Measurements from ENCODE around the gene OAF. TPM values are rescaled to one million over a fixed set of nuclear protein-coding genes. Genes with fewer than 3 reads are reported as not detected.

The OAF gene
- total RNA-seq, 2 experiments from 2014 or later: 3.7 to 4.6 TPM

- Mint-ChIP-seq H3K4me1 (ENCODE audit: low read depth) (peaks cover 9% of the 10 kb centered on the region), H3K9me3 (no peaks in the 10 kb centered on the region), H3K4me3 (no peak overlapping the region), H3K27ac (no peak overlapping the region), H3K36me3 (ENCODE audit: low read depth) (no peaks in the 10 kb centered on the region), H3K27me3 (no peaks in the 10 kb centered on the region)
- POLR2A ChIA-PET: no interaction called here
- peak; percentile 45 for ATAC-seq
- intact Hi-C loops (cut with micrococcal nuclease): no loop called here
- TF ChIP-seq CTCF (IDR thresholded peaks at IDR 0.05): no peak
- DNase-seq: no peak
- CTCF ChIA-PET: interaction anchor here (2.5 to 19.2 kb wide), 4 partner anchors 10 to 75 kb away, joined by 9 to 437 read pairs (median 56); no protein-coding TSS in a partner anchor
These were observed 14.4 kb downstream of the OAF start for GRCh38 chr11:120224972-120225909.

GRCh38 chr11:120226242-120226641, 15.4 kb downstream of the OAF start:
- H3K4me3 Mint-ChIP-seq: no peak overlapping the region
- TF ChIP-seq CTCF (IDR thresholded peaks at IDR 0.05): no peak
- POLR2A ChIA-PET: no interaction called here
- H3K9me3 Mint-ChIP-seq: no peaks in the 10 kb centered on the region
- intact Hi-C loops (cut with micrococcal nuclease): no loop called here
- no peak for ATAC-seq
- H3K27ac Mint-ChIP-seq: no peak overlapping the region
- peaks cover 7% of the 10 kb centered on the region for H3K4me1 Mint-ChIP-seq (ENCODE audit: low read depth)
- H3K36me3 Mint-ChIP-seq (ENCODE audit: low read depth): no peaks in the 10 kb centered on the region
- no peak for DNase-seq
- CTCF ChIA-PET: interaction anchor here (2.5 to 19.2 kb wide), 4 partner anchors 9 to 74 kb away, joined by 9 to 437 read pairs (median 56); no protein-coding TSS in a partner anchor
- no peaks in the 10 kb centered on the region for H3K27me3 Mint-ChIP-seq

- ATAC-seq: no peak
- peaks cover 4% of the 10 kb centered on the region for H3K4me1 Mint-ChIP-seq (ENCODE audit: low read depth)
- TF ChIP-seq CTCF (IDR thresholded peaks at IDR 0.05): no peak
- H3K4me3 Mint-ChIP-seq: no peak overlapping the region
- no peaks in the 10 kb centered on the region for H3K27me3 Mint-ChIP-seq
- intact Hi-C loops (cut with micrococcal nuclease): no loop called here
- H3K27ac Mint-ChIP-seq: no peak overlapping the region
- CTCF ChIA-PET: interaction anchor here (2.5 to 19.2 kb wide), 4 partner anchors 9 to 74 kb away, joined by 9 to 437 read pairs (median 56); no protein-coding TSS in a partner anchor
- DNase-seq: no peak
- no peaks in the 10 kb centered on the region for H3K9me3 Mint-ChIP-seq
- POLR2A ChIA-PET: no interaction called here
- no peaks in the 10 kb centered on the region for H3K36me3 Mint-ChIP-seq (ENCODE audit: low read depth)
These were observed 15.9 kb downstream of the OAF start for GRCh38 chr11:120226714-120227113.

- no peak for TF ChIP-seq CTCF (IDR thresholded peaks at IDR 0.05)
- intact Hi-C loops (cut with micrococcal nuclease): no loop called here
- DNase-seq: no peak
- ChIA-PET POLR2A (no interaction called here), CTCF (interaction anchor here (3.0 to 19.2 kb wide), 3 partner anchors 55 to 73 kb away, joined by 12 to 437 read pairs (median 88); no protein-coding TSS in a partner anchor)
- ATAC-seq: no peak
- Mint-ChIP-seq H3K27ac (no peak overlapping the region), H3K4me1 (ENCODE audit: low read depth) (peaks cover 4% of the 10 kb centered on the region), H3K36me3 (ENCODE audit: low read depth) (no peaks in the 10 kb centered on the region), H3K4me3 (no peak overlapping the region), H3K27me3 (no peaks in the 10 kb centered on the region), H3K9me3 (no peaks in the 10 kb centered on the region)
These were observed 16.5 kb downstream of the OAF start for GRCh38 chr11:120227228-120227852.

Measured in activated CD8-positive, alpha-beta T cell treated with anti-CD3 and anti-CD28 coated beads for 36 hours (primary cell).